Measurements from ENCODE around the gene EXOSC3.

EXOSC3 gene

DNA sequence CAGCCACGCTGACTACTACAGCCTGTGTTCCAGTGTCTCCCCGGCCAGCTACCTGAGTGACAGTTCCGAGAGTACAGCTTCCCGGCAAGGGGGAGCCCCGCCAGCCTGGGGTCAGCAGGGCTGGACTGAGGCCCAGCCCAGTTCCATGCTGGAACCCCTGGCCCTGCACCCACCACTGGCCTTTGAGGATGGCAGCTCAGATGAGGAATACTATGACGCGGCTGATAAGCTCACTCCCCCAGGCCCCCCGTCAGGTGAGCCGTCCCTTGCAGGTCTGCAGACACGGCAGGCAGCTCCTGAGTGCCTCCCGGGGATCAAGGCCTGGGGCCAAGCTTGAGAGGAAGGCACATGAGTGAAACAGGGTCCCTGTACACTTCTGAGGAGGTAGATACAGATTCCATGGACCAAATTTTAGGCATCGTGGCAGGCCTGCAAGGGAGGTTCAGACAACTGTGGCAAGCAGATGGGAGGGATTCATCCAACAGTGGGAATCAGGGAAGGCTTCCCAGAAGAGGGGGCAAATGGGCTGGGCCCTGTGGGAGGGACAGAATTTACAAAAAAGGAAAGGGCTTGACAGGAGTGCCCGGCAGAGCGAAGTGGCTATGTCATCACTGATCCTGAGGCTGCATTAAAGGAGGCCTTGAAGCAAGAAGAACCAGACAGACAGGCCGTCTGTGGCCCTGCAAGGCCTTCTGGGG, 44.1 kb downstream of the EXOSC3 start:
- no peak for FAIRE-seq
- no peak for DNase-seq (ENCODE audit: extremely low spot score, insufficient read length, low read depth)

GRCh38 chr9:37740128-37740527, 44.7 kb downstream of the EXOSC3 start:
- no peak for DNase-seq (ENCODE audit: extremely low spot score, insufficient read length, low read depth)
- FAIRE-seq: no peak

DNA sequence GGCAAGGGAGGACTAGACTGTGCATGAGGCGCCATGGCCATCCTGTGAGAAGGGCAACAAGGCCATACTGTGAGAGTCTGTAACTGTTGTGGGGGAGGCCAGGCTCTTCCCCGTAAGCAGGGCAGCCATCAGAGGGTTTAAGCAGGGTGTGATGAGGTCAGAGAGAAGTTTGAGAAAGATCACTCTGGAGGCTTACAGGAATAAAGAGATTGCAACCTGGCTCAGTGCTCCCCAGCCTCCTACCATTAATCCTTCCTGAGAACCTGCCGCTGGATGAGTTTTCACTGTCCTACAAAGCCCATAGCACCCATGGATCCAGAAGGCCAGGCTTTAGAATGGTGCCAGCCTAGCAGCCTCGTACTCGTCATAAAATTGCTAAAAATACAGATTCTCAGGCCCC, 45.6 kb downstream of the EXOSC3 start:
- DNase-seq (ENCODE audit: extremely low spot score, insufficient read length, low read depth) (no peak), FAIRE-seq (no peak)

GRCh38 chr9:37732952-37733351, 51.9 kb downstream of the EXOSC3 start:
- DNase-seq (ENCODE audit: extremely low spot score, insufficient read length, low read depth) (no peak), FAIRE-seq (no peak)

GRCh38 chr9:37732086-37732741, 52.6 kb downstream of the EXOSC3 start:
- FAIRE-seq (no peak), DNase-seq (ENCODE audit: extremely low spot score, insufficient read length, low read depth) (no peak)

DNA sequence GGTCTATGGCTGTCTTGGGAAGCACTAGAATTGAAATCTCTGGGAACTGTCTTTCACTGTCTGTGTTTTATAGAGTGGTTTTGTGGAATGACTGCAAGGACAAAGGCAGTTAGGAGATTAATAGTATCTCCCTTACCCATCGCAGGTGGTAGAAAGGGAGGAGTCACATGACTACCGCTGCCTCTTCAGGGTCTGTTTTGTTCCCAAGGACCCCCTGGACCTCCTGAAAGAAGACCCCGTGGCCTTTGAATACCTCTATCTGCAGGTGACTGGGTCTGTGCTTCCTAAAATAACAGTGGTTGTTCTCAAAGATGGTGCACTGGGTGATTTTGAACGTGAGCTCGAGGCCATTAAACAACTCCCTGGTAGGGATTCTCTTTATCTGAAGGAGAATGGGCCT, 54.0 kb downstream of the EXOSC3 start:
- no peak for FAIRE-seq
- DNase-seq (ENCODE audit: extremely low spot score, insufficient read length, low read depth): no peak

DNA sequence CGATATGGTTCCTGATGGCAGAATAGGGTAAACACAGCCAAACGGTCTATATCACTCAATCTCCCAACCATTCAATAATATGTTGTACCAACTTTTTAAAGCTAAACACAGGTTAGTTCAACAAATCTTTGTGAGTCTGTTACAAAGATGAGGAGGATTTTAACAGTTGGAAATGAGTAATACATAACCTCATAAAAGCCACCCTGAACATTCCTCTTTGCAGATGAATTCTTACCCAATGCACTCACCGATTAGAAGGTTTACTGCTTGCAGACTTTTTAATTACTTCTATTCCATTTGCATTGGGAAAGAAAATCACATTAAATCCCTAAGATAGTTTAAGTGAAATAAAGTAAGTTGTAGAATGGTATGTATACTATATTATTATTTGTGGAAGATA, 54.6 kb downstream of the EXOSC3 start:
- DNase-seq (ENCODE audit: extremely low spot score, insufficient read length, low read depth) (no peak), FAIRE-seq (no peak)

Measured in GM18507 (cell line).